ENCODE data around the gene SSH3. TPM values are rescaled to one million over a fixed set of nuclear protein-coding genes. Genes with fewer than 3 reads are reported as not detected.

The SSH3 gene
- total RNA-seq, 1 donor from 2014 or later, result 7.1 TPM

DNA sequence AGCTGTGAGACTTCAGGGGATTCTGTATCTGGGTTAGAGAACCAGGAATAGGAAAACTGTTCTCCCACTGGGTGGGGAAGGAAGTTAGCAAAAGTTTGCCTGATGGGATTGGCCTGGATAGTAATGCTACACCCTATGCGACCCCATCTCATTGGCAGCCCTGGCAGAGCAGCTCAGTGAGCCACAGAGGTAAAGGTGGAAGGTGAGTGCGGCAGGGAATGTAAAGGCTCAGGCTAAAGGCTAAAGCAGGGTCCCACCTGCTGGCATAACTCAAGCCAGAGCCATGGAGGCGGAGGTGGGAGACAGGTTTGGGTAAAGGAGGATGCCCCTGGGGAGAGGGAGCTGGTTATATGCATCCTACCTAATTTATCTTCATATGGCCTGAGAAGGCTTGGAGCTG, 18.7 kb downstream of the SSH3 start:
- intact Hi-C loops (cut with micrococcal nuclease), result no loop called here

DNA sequence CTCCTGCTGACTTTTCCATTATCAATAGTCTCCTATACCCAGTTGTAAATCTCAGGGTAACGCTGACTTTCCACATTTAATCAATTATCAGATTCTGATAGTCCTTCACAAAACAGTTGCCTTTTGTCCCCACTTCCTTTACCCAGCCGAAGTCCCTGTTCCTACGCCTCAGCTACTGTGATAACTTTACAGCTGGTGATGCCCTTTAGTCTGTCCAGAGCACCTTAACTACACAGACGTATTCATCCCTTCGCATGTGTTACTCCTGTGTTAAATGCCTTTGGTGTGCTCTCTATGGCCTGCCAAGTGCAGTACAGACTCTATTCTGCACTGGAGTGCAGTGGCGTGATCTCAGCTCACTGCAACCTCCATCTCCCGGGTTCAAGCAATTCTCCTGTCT, 20.2 kb downstream of the SSH3 start:
- Mint-ChIP-seq H3K27ac (no peak overlapping the region), H3K4me3 (no peak overlapping the region), H3K36me3 (ENCODE audit: low read depth) (no peaks in the 10 kb centered on the region), H3K4me1 (peaks cover 3% of the 10 kb centered on the region), H3K9me3 (no peaks in the 10 kb centered on the region), H3K27me3 (peaks cover 2% of the 10 kb centered on the region)
- no peak for DNase-seq
- intact Hi-C loops (cut with micrococcal nuclease), result no loop called here

More for the DNA sequence above, 18.7 kb downstream of the SSH3 start:
- Mint-ChIP-seq H3K27ac (no peak overlapping the region), H3K27me3 (peaks cover 6% of the 10 kb centered on the region), H3K4me3 (no peak overlapping the region), H3K4me1 (peaks cover 10% of the 10 kb centered on the region), H3K36me3 (ENCODE audit: low read depth) (peaks cover 4% of the 10 kb centered on the region), H3K9me3 (no peaks in the 10 kb centered on the region)
- peak; percentile 53 for DNase-seq

DNA sequence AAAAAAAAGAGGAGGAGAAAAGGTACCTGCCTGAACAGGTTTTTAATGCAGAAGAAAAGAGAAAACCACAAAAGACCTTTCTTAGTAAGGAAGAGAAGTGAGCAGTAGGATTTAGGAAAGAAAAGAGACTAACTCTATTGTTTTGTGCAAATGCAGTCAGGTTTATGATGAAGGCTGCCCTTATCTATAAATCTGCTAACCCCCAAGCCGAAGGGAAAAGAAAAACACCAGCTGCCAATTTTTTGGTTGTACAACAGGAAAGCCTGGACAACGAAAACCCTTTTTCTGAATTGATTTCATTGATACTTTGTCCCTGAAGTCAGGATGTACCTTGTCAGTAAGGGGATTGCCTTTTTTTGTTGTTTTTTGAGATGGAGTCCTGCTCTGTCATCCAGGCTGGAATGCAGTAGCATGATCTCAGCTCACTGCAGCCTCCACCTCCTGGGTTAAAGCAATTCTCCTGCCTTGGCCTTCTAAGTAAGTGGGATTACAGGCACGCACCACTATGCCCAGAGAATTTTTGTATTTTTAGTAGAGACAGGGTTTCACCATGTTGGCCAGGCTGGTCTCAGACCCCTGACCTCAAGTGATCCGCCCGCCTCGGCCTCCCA, 28.9 kb downstream of the SSH3 start:
- H3K27ac Mint-ChIP-seq, result no peak overlapping the region
- H3K4me3 Mint-ChIP-seq, result no peak overlapping the region
- H3K36me3 Mint-ChIP-seq (ENCODE audit: low read depth), result no peaks in the 10 kb centered on the region
- no peaks in the 10 kb centered on the region for H3K4me1 Mint-ChIP-seq
- H3K9me3 Mint-ChIP-seq, result no peaks in the 10 kb centered on the region
- no peak for DNase-seq
- H3K27me3 Mint-ChIP-seq, result no peaks in the 10 kb centered on the region
- intact Hi-C loops (cut with micrococcal nuclease), result no loop called here

DNA sequence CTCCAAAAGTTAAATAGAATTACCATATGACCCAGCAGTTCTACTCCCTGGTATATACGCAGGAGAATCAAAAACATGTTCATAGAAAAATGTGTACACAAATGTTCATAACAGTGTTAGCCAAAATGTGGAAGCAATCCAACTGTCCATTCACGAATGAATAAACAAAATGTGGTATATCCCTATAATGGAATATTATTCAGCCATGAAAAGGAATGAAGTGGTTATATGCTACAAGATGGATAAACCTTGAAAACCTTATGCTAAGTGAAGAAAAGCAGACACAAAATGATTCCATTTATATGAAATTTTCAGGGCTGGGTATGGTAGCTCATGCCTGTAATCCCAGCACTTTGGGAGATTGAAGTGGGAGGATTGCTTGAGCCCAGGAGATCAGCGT, 33.9 kb downstream of the SSH3 start:
- intact Hi-C loops (cut with micrococcal nuclease), result no loop called here
- Mint-ChIP-seq H3K4me3 (no peak overlapping the region), H3K9me3 (no peaks in the 10 kb centered on the region), H3K27me3 (no peaks in the 10 kb centered on the region), H3K4me1 (no peaks in the 10 kb centered on the region), H3K36me3 (ENCODE audit: low read depth) (no peaks in the 10 kb centered on the region), H3K27ac (no peak overlapping the region)
- no peak for DNase-seq

DNA sequence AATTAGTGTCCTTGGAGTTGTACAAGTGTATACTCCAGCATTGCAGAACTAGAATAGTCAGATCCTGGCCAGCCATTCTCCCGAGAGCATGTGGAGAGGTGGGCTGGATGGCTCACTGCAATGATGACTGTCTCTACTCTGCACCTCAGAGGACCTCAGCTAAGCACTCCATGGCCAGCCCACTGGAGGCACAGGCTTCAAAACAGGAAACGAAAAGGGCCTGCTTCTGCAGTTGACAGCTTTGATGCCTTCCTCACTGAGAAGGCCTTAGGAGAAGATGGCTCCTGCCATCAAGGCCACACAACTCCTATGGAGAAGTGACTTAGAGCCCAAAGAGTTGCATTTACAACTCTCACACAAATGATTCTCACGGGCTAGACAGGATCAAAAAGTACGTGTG, 40.9 kb downstream of the SSH3 start:
- Mint-ChIP-seq H3K9me3 (peaks cover 3% of the 10 kb centered on the region), H3K27ac (peak overlapping the region; percentile 85), H3K36me3 (ENCODE audit: low read depth) (no peaks in the 10 kb centered on the region), H3K4me3 (peak overlapping the region; percentile 28), H3K4me1 (peaks cover 27% of the 10 kb centered on the region), H3K27me3 (no peaks in the 10 kb centered on the region)
- intact Hi-C loops (cut with micrococcal nuclease), result no loop called here
- DNase-seq, result peak; percentile 75

DNA sequence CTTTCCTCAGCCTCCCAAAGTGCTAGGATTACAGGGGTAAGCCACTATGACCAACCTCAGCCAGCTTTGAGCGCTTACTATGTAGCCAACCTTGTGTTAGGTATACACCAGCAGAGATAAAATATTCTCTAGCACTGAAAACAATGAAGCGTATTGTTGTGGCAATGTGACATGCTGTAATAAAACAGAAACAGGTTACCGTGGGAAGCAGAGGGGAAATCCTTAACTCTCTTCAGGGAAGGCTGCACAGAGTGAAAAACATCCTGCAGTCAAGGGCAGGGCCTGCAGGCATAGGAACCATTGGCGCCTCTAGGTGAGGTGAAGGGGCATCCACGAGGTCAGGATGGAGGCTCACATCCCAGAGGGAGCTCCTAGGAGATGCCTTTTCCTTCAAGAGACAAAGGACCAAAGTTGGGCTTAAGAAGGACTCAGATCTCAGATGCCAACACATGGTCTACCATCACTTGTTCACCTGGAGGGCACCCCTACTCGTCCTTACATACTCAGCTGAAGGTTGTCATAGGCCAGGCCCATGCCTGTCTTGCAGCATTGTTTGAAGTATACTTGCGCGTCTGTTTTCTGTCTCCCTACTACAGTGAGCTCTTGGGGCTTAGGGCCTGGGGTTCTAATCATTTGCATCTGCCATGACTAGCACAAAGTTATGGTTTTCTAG, 42.1 kb downstream of the SSH3 start:
- Mint-ChIP-seq H3K4me3 (peak overlapping the region; percentile 49), H3K4me1 (peaks cover 28% of the 10 kb centered on the region), H3K27me3 (no peaks in the 10 kb centered on the region), H3K9me3 (peaks cover 3% of the 10 kb centered on the region), H3K27ac (peak overlapping the region; percentile 88), H3K36me3 (ENCODE audit: low read depth) (no peaks in the 10 kb centered on the region)
- intact Hi-C loops (cut with micrococcal nuclease), result loop anchor here (1.0 kb wide), 1 partner anchor 37 kb away; no protein-coding TSS in a partner anchor
- DNase-seq, result peak; percentile 69

DNA sequence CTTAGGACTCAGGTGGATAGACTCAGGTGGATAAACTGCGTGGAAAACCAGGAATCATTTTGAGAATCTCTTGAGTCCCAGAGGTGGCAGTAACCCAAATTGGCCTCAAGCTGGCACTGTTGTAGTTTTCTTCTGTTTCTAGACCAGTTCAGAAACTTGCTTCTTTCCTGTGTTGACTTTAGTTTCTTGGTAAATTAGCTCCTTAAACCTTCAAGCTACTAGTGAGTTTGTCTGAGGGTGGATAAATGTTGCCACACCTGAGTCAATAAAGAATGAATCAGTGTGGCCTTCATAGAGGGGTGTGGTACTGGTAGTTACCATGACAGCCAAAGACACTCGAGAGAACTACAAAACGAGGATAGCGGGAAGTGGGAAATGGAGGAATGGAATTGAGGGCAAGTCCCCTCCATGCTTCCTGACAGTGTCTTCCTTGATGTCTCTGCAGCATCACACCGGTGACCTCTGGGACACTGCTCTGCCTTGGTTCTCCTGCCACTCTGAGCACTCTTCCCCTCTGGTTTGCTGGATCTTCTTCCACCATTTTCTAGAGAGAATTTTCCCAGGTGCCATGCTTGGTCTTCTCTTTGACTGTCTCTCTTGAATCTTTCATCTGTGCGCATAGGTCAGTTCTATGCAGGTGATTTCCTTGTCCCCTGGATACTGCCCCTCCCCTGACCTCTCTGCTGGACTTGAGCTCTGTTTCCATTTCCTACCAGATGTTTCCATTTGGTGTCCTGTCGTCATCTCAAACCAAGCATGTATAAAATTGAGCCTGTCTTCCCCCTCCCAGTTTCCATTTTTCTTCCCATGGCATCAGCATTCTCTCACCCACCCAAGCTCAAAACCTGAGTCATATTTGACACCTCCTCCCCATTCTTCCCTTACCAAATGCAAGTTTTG, 42.8 kb downstream of the SSH3 start:
- no peaks in the 10 kb centered on the region for H3K27me3 Mint-ChIP-seq
- no peaks in the 10 kb centered on the region for H3K36me3 Mint-ChIP-seq (ENCODE audit: low read depth)
- peak overlapping the region; percentile 49 for H3K4me3 Mint-ChIP-seq
- intact Hi-C loops (cut with micrococcal nuclease), result loop anchor here (1.0 kb wide), 1 partner anchor 36 kb away; no protein-coding TSS in a partner anchor
- H3K9me3 Mint-ChIP-seq, result peaks cover 3% of the 10 kb centered on the region
- peak; percentile 73 for DNase-seq
- peak overlapping the region; percentile 88 for H3K27ac Mint-ChIP-seq
- peaks cover 28% of the 10 kb centered on the region for H3K4me1 Mint-ChIP-seq

DNA sequence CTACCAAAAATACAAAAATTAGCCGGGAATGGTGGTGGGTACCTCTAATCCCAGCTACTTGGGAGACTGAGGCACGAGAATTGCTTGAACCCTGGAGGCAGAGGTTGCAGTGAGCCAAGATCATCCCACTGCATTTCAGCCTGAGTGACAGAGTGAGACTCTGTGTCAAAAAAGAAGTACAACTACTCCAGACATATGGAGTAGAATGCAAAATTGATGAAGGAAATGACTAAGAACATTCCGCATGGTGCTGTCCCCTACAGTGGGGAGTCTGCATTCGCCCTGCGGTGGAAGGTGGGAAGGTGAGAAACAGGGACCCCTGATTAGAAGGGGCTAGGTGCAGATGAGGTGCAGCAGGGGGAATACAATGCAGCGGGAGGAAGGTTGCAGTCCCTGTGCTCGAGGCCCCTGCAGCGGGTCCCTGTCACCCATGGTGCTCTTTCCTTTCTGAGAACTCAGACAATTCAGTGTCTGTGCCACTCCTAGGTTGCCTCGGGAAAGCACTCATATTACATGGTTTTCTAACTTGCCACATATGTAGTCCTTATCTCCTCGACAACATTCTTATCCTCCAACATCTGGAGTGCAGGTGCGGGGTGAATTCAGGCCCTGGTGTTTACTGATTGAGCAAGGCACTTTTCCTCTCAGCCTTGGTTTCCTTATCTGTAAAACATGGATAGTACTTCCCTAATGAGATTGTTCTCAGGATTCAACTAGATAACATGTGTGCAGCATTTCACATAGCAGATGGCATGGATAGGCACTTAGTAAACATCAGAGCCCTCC, 44.8 kb downstream of the SSH3 start:
- Mint-ChIP-seq H3K36me3 (ENCODE audit: low read depth) (peaks cover 2% of the 10 kb centered on the region), H3K4me1 (peaks cover 41% of the 10 kb centered on the region), H3K4me3 (no peak overlapping the region), H3K27me3 (no peaks in the 10 kb centered on the region), H3K27ac (no peak overlapping the region), H3K9me3 (no peaks in the 10 kb centered on the region)
- intact Hi-C loops (cut with micrococcal nuclease), result no loop called here
- DNase-seq, result no peak

DNA sequence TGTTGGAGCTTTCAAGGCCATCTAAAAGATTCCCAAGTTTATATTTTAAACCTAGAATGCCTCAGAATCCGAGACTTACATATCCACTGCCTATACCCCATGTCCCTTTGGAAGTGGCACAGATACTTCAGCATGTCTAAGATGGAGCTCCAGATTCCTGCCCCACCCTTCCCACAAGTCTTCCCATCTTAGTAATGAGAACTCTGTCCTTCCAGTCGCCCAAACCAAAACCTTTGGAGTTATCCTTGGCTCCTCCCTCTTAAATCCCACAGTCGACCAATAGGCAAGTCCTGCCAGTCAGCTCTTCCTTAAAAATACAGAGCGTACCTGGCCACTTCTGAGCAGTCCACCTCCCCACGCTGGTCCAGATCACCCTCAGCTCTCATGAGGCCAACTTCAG, 45.7 kb downstream of the SSH3 start:
- H3K27me3 Mint-ChIP-seq, result no peaks in the 10 kb centered on the region
- intact Hi-C loops (cut with micrococcal nuclease), result no loop called here
- H3K36me3 Mint-ChIP-seq (ENCODE audit: low read depth), result peaks cover 2% of the 10 kb centered on the region
- no peak overlapping the region for H3K4me3 Mint-ChIP-seq
- H3K27ac Mint-ChIP-seq, result no peak overlapping the region
- no peaks in the 10 kb centered on the region for H3K9me3 Mint-ChIP-seq
- peaks cover 44% of the 10 kb centered on the region for H3K4me1 Mint-ChIP-seq
- no peak for DNase-seq

DNA sequence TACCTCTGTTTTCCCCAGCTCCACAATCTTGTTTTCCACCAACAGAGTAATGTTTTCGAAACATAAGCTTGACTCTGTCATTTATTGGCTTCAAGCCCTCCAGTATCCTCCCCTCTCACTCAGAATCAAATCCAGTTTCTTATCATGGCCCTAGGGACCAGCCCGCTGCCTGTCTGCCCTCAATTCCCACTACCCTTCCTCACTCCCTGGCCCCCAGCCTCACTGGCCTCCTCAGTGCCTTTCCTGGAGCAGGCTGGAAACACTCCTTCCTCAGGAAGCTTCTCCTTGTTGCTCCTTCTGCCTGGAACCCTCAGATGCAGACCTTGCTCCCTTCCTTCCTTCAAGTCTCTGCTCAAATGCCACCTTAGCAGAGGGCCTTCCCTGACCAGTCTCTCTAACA, 46.1 kb downstream of the SSH3 start:
- Mint-ChIP-seq H3K9me3 (no peaks in the 10 kb centered on the region), H3K36me3 (ENCODE audit: low read depth) (peaks cover 2% of the 10 kb centered on the region), H3K4me1 (peaks cover 45% of the 10 kb centered on the region), H3K27me3 (no peaks in the 10 kb centered on the region), H3K27ac (no peak overlapping the region), H3K4me3 (no peak overlapping the region)
- no peak for DNase-seq
- intact Hi-C loops (cut with micrococcal nuclease), result no loop called here

DNA sequence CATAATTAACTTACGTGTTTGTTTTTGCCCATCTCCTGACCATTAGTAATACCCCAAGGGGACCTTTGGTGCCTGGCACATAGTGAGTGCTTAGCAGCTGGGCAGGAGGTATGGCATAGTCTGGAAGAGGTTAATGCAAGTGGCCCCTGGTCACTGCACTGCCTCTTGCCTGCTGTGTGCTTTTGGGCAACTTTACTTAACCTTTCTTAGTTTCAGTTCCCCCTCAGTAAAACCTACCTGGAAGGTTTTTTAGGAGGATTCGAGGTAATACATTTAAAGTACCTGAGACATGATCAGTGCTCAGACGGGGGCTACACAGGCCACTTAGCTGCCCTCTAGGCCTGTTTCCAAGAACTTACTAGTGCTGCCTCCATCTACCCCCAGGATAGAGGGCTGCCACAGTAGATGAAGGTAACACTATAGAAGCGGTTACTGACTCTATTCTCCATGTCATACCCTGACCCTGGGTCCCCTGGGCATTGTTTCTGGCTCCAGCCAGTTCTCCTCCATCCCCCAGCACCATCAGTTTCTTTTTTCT, 46.7 kb downstream of the SSH3 start:
- no peaks in the 10 kb centered on the region for H3K27me3 Mint-ChIP-seq
- no peak overlapping the region for H3K27ac Mint-ChIP-seq
- intact Hi-C loops (cut with micrococcal nuclease), result loop anchor here (10.0 kb wide), 1 partner anchor 235 kb away; the partner anchor contains the start of gene GSTP1
- peaks cover 45% of the 10 kb centered on the region for H3K4me1 Mint-ChIP-seq
- DNase-seq, result no peak
- H3K4me3 Mint-ChIP-seq, result no peak overlapping the region
- H3K9me3 Mint-ChIP-seq, result no peaks in the 10 kb centered on the region
- peaks cover 2% of the 10 kb centered on the region for H3K36me3 Mint-ChIP-seq (ENCODE audit: low read depth)

DNA sequence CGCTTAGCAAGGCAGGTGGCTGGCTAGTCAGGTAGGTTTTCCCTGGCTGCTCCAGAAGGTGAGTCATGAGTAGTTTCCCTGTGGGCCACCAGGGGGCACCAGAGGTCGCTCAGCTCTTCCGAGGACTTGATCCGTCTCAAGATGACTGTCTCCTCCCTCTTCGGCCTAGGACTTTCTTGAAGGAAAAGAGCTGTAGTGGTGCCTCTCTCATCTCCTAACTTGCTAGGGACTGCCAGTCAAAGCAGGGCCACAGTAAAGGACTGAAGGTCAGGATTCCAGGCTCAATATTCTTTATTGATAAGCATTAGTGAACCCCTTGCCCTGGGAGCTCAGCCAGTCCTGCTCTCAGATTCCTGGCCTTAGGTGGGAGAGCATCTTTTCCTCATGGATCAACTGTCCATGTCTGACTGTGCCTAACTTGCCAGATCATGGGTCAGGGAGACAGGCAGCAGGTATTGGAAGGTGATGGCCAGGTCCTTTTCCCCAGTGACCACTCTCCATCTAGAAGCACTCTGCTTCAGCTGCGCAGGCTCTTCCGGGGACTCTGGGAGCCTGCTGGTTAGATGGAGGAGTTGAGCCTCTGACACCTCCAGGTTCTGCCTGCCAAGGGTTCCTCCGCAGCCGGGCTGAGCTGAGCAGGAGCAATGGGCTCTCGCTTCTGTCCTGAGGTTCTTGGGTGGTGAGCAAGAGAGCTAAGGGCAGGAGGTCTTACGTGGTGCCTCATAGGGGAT, 48.1 kb downstream of the SSH3 start:
- H3K4me1 Mint-ChIP-seq, result peaks cover 37% of the 10 kb centered on the region
- H3K9me3 Mint-ChIP-seq, result no peaks in the 10 kb centered on the region
- intact Hi-C loops (cut with micrococcal nuclease), result loop anchor here (2.0 to 10.0 kb wide), 3 partner anchors 77 to 233 kb away; partner anchors contain the start of genes GSTP1 and RPS6KB2
- H3K36me3 Mint-ChIP-seq (ENCODE audit: low read depth), result peaks cover 2% of the 10 kb centered on the region
- peak; percentile 88 for DNase-seq
- peak overlapping the region; percentile 63 for H3K4me3 Mint-ChIP-seq
- peak overlapping the region; percentile 59 for H3K27ac Mint-ChIP-seq
- H3K27me3 Mint-ChIP-seq, result no peaks in the 10 kb centered on the region

All from activated CD4-positive, alpha-beta T cell treated with anti-CD3 and anti-CD28 coated beads, Interleukin-2, amount 10 ng/mL, durations not matched to agents 24 days and 14 days (primary cell).